Body of pancreas (tissue), 4 donors: ENCODE measurements around the gene IQSEC1. TPM values are rescaled to one million over a fixed set of nuclear protein-coding genes. Genes with fewer than 3 reads are reported as not detected.

Experiments used
- ATAC-seq: fragments of 150-250 bp; one replicate; pipeline ENCODE4 v1.9.1; 2016
- DNase-seq, 4 donors: peaks; one replicate each; pipeline ENCODE4 v3.0.0-alpha.2; 2019
- H3K27ac ChIP-seq, 4 donors: fragments of 200-600 bp; sonication (generic); 1 replicate in 3 of 4; 2 replicates in 1 of 4; pipeline versions ENCODE4 v1.5.1 to v1.6.1; 2016 to 2019; ENCODE audit warnings: mild to moderate bottlenecking in 1 of 4, mixed read lengths in 1 of 4, moderate library complexity in 1 of 4
- H3K27me3 ChIP-seq, 2 donors: fragments of 200-600 bp; sonication (generic); one replicate each; pipeline ENCODE4 v1.6.0; 2016; ENCODE audit warnings: mild to moderate bottlenecking in 1 of 2
- H3K36me3 ChIP-seq, 2 donors: fragments of 200-600 bp; sonication (generic); replicated peaks in 1 of 2; 2 replicates each; pipeline ENCODE4 v1.5.1; 2016; ENCODE audit warnings: low read depth in 2 of 2; ENCODE audit not compliant: insufficient read depth in 1 of 2
- H3K4me1 ChIP-seq: fragments of 200-600 bp; sonication (generic); one replicate; pipeline ENCODE4 v1.6.0; 2016
- H3K4me3 ChIP-seq, 2 donors: fragments of 200-600 bp; sonication (generic); 1 replicate in 1 of 2; 2 replicates in 1 of 2; pipeline ENCODE4 v1.5.1; 2016 to 2019
- H3K9me3 ChIP-seq, 3 donors: fragments of 200-600 bp; sonication (generic); 1 replicate in 2 of 3; 2 replicates in 1 of 3; pipeline ENCODE4 v1.5.1; 2016
- POLR2A ChIP-seq, 3 donors: fragments of 450-650 bp; IDR thresholded peaks; one replicate each; pipeline ENCODE4 v1.6.1; 2016; ENCODE audit warnings: antibody characterized with exemption in 3 of 3, mild to moderate bottlenecking in 2 of 3
- WGBS, 2 donors: methylation state at CpG; one replicate each; pipeline ENCODE4 v1.1.5; 2017; 5-methylcytosine and 5-hydroxymethylcytosine counted together
- intact Hi-C: fragments of 100-400 bp; cut with DNase I; formaldehyde crosslinking; loops from one replicate; pipeline ENCODE4 v1.15.1; 2023
- total RNA-seq, 2 donors: library from RNA; depleted of rRNA; stranded (reverse); fragments of >200 nt; gene quantifications; one replicate each; pipeline ENCODE4 v1.1.0, GENCODE V29; 2016
- TF ChIP-seq, protein P1 (sequence below), 7 experiments: fragments of 450-650 bp in 4 of 7; fragments of 200-600 bp in 3 of 7; sonication (generic) in 3 of 7; IDR thresholded peaks; one replicate each; pipeline ENCODE4 v1.5.1; 2016 to 2019; ENCODE audit warnings: antibody characterized with exemption in 7 of 7

Gene IQSEC1
- total RNA-seq, 2 donors from 2014 or later, result 29.6 to 42.2 TPM

DNA sequence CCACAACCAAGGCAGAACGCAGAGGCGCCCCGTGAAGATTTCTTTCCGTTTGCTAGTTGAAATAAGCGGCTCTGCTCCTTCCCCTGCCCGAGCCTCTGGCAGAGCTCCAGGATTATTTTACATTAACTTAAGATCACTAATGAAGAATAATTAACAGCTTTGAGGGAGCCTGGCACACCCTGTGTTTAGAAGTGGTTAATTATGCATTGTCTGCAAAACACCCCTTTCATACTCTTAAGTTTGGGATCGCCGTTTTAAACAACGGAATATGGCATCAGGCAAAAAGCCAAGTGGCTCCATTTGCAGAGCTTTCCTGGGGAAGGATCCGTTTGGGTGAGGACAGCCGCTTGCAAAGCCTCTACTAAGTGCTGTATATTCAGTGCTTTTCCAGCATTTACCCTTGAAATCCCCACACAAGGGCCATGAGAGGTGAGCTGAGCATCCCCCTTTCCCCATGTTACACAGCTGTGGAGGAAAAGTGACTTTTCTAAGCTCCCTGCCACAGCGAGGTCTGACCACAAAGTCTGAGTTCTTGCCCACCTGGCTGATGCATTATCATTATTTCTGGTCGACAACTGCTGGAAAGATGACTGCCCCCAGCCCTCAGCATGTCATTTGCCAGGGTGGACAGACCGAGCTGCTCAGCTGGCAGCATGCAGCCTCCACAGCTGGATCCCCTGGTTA is 33.9 kb downstream of the IQSEC1 start:
- H3K9me3 ChIP-seq, result no peaks in the 10 kb centered on the region
- TF ChIP-seq, protein P1, sequence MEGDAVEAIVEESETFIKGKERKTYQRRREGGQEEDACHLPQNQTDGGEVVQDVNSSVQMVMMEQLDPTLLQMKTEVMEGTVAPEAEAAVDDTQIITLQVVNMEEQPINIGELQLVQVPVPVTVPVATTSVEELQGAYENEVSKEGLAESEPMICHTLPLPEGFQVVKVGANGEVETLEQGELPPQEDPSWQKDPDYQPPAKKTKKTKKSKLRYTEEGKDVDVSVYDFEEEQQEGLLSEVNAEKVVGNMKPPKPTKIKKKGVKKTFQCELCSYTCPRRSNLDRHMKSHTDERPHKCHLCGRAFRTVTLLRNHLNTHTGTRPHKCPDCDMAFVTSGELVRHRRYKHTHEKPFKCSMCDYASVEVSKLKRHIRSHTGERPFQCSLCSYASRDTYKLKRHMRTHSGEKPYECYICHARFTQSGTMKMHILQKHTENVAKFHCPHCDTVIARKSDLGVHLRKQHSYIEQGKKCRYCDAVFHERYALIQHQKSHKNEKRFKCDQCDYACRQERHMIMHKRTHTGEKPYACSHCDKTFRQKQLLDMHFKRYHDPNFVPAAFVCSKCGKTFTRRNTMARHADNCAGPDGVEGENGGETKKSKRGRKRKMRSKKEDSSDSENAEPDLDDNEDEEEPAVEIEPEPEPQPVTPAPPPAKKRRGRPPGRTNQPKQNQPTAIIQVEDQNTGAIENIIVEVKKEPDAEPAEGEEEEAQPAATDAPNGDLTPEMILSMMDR (IDR thresholded peaks at IDR 0.05), result no peak
- TF ChIP-seq POLR2A (IDR thresholded peaks at IDR 0.05), result no peak
- H3K4me1 ChIP-seq, result no peaks in the 10 kb centered on the region
- no peak overlapping the region for H3K4me3 ChIP-seq
- H3K36me3 ChIP-seq, result no peaks in the 10 kb centered on the region
- DNase-seq, result no peak
- WGBS, 2 donors, result 57 to 65% methylated on average over 12 to 14 of the region's 14 CpGs
- no peaks in the 10 kb centered on the region for H3K27me3 ChIP-seq
- ATAC-seq, result no peak
- no peak overlapping the region for H3K27ac ChIP-seq
- intact Hi-C loops, result no loop called here

DNA sequence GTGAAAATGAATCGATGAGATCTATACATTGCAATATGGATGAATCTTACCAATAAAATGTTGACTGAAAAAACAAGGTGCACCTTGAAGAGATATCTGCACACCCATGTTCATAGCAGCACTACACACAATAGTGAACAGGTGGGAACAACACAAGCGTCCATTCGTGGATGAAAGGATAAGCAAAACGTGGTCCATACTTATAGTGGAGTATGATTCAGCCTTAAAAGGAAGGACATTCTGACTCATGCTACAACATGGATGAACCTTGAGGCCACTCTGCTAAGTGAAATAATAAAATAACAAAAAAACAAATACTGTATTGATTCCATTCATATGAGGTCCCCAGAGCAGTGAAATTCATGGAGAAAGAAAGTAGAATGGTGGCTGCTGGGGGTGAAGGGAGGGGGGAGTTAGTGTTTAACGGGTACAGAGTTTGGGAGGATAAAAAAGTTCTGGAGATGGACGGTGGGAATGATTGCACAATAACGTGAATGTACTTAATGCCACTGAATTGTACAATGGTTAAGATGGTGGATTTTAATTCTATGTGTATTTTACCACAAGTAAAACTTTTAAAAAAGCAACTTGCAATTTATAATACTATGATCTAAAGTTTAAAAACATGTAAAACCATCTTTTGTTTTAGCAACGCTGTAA is 35.6 kb downstream of the IQSEC1 start:
- Histone ChIP-seq H3K4me3 (no peak overlapping the region), H3K36me3 (no peaks in the 10 kb centered on the region), H3K27me3 (no peaks in the 10 kb centered on the region), H3K4me1 (no peaks in the 10 kb centered on the region), H3K27ac (no peak overlapping the region), H3K9me3 (no peaks in the 10 kb centered on the region)
- 81 to 87% methylated on average over 8 of the region's 8 CpGs for WGBS, 2 donors
- no peak for ATAC-seq
- TF ChIP-seq POLR2A (IDR thresholded peaks at IDR 0.05), result no peak
- TF ChIP-seq, protein P1 (IDR thresholded peaks at IDR 0.05), result no peak
- intact Hi-C loops, result no loop called here
- DNase-seq, result no peak

DNA sequence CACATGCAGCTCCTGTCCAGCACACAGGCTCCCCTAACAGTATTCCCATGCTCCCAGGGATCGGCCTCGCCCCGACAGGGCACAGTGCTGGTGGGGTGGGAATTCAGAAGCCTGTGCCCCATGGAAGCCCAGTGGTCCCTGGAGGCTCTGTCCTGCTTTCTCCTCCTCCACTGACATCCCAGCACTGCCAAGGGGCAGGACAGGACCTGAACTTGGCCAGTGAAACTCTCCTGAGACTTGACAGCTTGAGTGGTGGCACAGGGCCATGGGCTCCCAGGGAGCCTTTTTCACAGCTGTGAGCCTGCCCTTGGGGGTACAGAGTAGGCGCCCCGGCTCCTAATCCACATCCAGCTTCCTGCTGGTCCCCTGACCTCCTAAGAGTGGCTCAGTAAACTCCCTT is 38.4 kb downstream of the IQSEC1 start:
- intact Hi-C loops, result no loop called here
- H3K36me3 ChIP-seq, result no peaks in the 10 kb centered on the region
- no peaks in the 10 kb centered on the region for H3K27me3 ChIP-seq
- no peak for TF ChIP-seq POLR2A (IDR thresholded peaks at IDR 0.05)
- TF ChIP-seq, protein P1 (IDR thresholded peaks at IDR 0.05), result no peak
- no peak for ATAC-seq
- no peaks in the 10 kb centered on the region for H3K4me1 ChIP-seq
- no peak for DNase-seq
- WGBS, 2 donors, result 91 to 96% methylated on average over 5 of the region's 5 CpGs
- no peaks in the 10 kb centered on the region for H3K9me3 ChIP-seq
- H3K27ac ChIP-seq, result no peak overlapping the region
- no peak overlapping the region for H3K4me3 ChIP-seq

DNA sequence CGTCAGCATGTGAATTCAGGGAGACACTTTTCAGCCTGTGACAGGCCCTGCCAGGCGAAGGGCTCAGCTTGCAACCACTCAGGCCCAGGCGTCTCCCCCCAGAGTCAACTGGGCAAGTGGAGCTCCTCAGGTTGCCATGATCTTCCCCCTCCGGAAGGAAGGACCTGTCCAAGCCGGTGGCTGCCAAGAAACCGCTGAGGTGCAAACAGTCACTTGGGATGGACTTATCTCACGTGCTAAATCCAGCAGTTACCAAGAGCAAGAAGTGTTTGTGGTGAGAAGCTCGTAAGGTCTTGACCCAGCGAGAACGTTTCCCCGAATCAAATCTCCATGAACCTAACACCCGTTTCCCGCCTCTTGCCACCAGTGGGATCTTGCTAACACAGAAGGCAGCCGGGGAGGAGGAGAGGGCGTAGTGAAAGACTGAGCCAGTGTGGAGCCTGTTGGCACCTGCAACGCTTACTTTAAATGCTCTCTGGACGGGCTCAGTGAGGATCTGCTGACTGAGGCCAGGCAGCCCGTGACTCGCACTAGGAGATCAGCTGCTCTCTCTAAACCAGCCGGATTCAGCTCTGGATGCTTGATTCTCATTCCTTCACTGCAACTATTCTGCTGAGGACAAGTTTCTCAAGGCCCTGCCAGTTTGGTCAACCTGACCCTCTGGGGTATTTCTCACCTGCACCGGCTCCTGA is 39.0 kb downstream of the IQSEC1 start:
- no peak for TF ChIP-seq POLR2A (IDR thresholded peaks at IDR 0.05)
- TF ChIP-seq, protein P1 (IDR thresholded peaks at IDR 0.05), result no peak
- ATAC-seq, result no peak
- no peak for DNase-seq

More for the DNA sequence above, 39.0 kb downstream of the IQSEC1 start:
- H3K27ac ChIP-seq, result no peak overlapping the region
- H3K36me3 ChIP-seq, result no peaks in the 10 kb centered on the region
- no peaks in the 10 kb centered on the region for H3K9me3 ChIP-seq
- no peaks in the 10 kb centered on the region for H3K27me3 ChIP-seq
- no peaks in the 10 kb centered on the region for H3K4me1 ChIP-seq
- WGBS, 2 donors, result 86 to 92% methylated on average over 17 to 21 of the region's 21 CpGs
- intact Hi-C loops, result no loop called here
- no peak overlapping the region for H3K4me3 ChIP-seq
